DND-41 (cell line): ENCODE data around the gene COX18.

Experiments
- ATAC-seq: fragments of 200-7000 bp; cut with Tn5 transposase; 3 replicates; pipeline ENCODE4 v1.9.1; 2021; ENCODE audit warnings: low read depth; ENCODE audit not compliant: insufficient read depth
- DNase-seq: peaks from one replicate; pipeline ENCODE4 v3.0.0-alpha.2; 2020
- H2AFZ ChIP-seq: 2 replicates; pipeline ENCODE4 v1.6.0; 2012; ENCODE audit warnings: low read depth, low read length
- H3K27ac ChIP-seq: 2 replicates; pipeline ENCODE4 v1.5.1; 2012; ENCODE audit warnings: low read length, inconsistent platforms
- H3K27me3 ChIP-seq: fragments of 200-600 bp; sonication (generic); 2 replicates; pipeline ENCODE4 v1.6.0; 2012; ENCODE audit warnings: low read length, mild to moderate bottlenecking, inconsistent platforms; ENCODE audit not compliant: insufficient read depth, poor library complexity
- H3K36me3 ChIP-seq: 2 replicates; pipeline ENCODE4 v1.5.1; 2012; ENCODE audit warnings: low read length, inconsistent platforms; ENCODE audit not compliant: insufficient read depth
- H3K4me1 ChIP-seq: 2 replicates; pipeline ENCODE4 v1.5.1; 2012; ENCODE audit warnings: mild to moderate bottlenecking, low read length; ENCODE audit not compliant: insufficient read depth
- H3K4me2 ChIP-seq: 2 replicates; pipeline ENCODE4 v1.6.0; 2012; ENCODE audit warnings: mild to moderate bottlenecking, moderate library complexity, low read length, inconsistent platforms; ENCODE audit not compliant: insufficient read depth
- H3K4me3 ChIP-seq, 2 experiments: fragments of 200-600 bp in 1 of 2; shearing (Covaris generic) in 1 of 2; 2 replicates each; pipeline ENCODE4 v1.5.1; 2012 to 2016; ENCODE audit warnings: inconsistent platforms in 2 of 2, low read length in 2 of 2, mild to moderate bottlenecking in 2 of 2, low read depth in 1 of 2, moderate library complexity in 1 of 2
- H3K79me2 ChIP-seq: 2 replicates; pipeline ENCODE4 v1.6.0; 2012; ENCODE audit warnings: low read length, inconsistent platforms; ENCODE audit not compliant: insufficient read depth
- H3K9ac ChIP-seq: 2 replicates; pipeline ENCODE4 v1.6.0; 2012; ENCODE audit warnings: low read depth, mild to moderate bottlenecking, inconsistent platforms, low read length, moderate library complexity
- H3K9me3 ChIP-seq: 2 replicates; pipeline ENCODE4 v1.5.1; 2012; ENCODE audit warnings: low read length, moderate library complexity, mild to moderate bottlenecking, inconsistent platforms; ENCODE audit not compliant: insufficient read depth, severe bottlenecking
- H4K20me1 ChIP-seq: 2 replicates; pipeline ENCODE4 v1.6.0; 2012; ENCODE audit warnings: low read length; ENCODE audit not compliant: insufficient read depth
- EZH2 ChIP-seq: IDR thresholded peaks from 3 replicates; pipeline ENCODE4 v1.6.1; 2012; ENCODE audit warnings: borderline replicate concordance, low read depth, mild to moderate bottlenecking, moderate library complexity, low read length, inconsistent platforms; ENCODE audit not compliant: severe bottlenecking
- TF ChIP-seq, protein P1 (sequence below): IDR thresholded peaks from 2 replicates; pipeline ENCODE4 v1.5.1; 2012; ENCODE audit warnings: borderline replicate concordance, low read length, moderate library complexity, mild to moderate bottlenecking; ENCODE audit not compliant: poor library complexity, severe bottlenecking; ENCODE audit errors: extremely low read depth

The COX18 gene

DNA sequence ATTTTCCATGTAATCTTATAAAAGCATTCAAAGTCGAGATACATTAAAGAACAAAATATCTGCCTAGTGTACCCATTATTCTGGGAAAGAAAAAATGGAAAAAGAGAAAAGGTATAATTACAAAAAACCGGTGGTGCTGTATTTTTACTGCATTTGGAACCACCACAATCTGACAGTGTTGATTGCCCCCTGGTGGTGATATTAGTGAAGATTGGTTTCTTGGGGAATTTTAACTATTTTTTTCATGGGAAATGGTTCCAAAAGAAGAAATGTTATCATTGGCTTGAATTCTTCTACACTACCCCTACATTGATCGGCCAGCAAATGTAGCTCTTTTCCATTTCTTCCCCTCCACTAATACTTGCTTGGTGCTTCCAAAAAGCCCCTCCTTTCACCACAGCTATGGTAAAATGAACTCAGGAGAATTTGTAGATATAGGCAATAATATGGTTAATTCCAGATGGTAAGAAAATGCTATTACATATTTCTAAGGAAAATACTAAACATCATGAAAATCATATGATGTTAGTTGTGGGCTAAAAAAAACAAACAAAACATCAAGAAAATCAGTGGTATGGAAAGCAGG is 50.0 kb downstream of the COX18 start:
- Histone ChIP-seq H3K79me2 (no peaks in the 10 kb centered on the region), H3K4me1 (no peaks in the 10 kb centered on the region), H4K20me1 (no peaks in the 10 kb centered on the region), H3K4me3 (no peak overlapping the region), H3K27ac (no peak overlapping the region), H3K27me3 (no peaks in the 10 kb centered on the region), H3K36me3 (no peaks in the 10 kb centered on the region), H3K9me3 (no peaks in the 10 kb centered on the region), H3K4me2 (no peak overlapping the region), H3K9ac (no peak overlapping the region), H2AFZ (no peak overlapping the region)
- TF ChIP-seq, protein P1, sequence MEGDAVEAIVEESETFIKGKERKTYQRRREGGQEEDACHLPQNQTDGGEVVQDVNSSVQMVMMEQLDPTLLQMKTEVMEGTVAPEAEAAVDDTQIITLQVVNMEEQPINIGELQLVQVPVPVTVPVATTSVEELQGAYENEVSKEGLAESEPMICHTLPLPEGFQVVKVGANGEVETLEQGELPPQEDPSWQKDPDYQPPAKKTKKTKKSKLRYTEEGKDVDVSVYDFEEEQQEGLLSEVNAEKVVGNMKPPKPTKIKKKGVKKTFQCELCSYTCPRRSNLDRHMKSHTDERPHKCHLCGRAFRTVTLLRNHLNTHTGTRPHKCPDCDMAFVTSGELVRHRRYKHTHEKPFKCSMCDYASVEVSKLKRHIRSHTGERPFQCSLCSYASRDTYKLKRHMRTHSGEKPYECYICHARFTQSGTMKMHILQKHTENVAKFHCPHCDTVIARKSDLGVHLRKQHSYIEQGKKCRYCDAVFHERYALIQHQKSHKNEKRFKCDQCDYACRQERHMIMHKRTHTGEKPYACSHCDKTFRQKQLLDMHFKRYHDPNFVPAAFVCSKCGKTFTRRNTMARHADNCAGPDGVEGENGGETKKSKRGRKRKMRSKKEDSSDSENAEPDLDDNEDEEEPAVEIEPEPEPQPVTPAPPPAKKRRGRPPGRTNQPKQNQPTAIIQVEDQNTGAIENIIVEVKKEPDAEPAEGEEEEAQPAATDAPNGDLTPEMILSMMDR = peak; percentile 72
- TF ChIP-seq EZH2 = no peak
- ATAC-seq (0 out of 3 replicates have a peak, but pooled peaks have one; percentile 40), DNase-seq (peak; percentile 23)

DNA sequence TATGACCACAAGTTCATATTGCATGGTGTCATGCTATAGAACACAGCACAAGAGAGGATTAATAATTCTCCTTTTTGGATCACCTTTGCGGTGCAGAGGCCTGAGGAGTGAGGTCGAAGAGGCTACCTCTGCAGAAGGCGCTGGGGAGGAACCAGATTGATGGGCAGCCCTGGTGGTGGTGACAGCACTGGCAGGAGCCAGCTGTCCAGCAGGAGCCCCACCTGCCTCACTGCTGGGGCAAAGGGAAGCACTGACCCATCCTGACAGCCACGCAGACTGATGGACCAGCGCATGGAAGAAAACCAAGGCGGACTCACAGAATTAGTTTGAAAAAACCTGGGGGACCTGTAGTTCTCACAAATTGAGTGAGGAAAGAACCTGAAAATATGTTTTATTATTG is 50.9 kb downstream of the COX18 start:
- Histone ChIP-seq H3K79me2 (no peaks in the 10 kb centered on the region), H3K4me1 (no peaks in the 10 kb centered on the region), H2AFZ (no peak overlapping the region), H3K4me2 (no peak overlapping the region), H3K9ac (no peak overlapping the region), H3K27ac (no peak overlapping the region), H4K20me1 (no peaks in the 10 kb centered on the region), H3K9me3 (no peaks in the 10 kb centered on the region), H3K27me3 (no peaks in the 10 kb centered on the region), H3K4me3 (no peak overlapping the region), H3K36me3 (no peaks in the 10 kb centered on the region)
- DNase-seq (no peak), ATAC-seq (no peak)
- TF ChIP-seq, protein P1 = no peak
- TF ChIP-seq EZH2 = no peak

DNA sequence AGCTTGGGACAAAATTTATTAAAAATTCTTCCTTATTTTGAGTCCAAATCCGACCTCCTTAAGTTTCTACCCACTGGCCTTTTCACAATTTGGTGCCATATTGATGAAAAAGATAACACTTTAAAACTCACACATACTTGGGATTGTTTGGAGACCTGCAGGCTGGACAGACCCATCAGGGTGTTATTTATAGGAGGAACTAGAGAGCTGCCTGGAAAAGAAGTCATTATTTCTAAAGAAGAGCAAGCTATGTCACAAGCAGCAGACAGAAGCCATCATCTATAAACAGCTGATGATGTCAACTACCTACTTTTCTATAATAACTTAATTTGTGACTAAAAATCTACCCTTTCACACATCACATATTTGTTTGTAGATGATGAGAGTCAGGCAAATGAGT is 56.2 kb downstream of the COX18 start:
- no peaks in the 10 kb centered on the region for H3K4me1 ChIP-seq
- ATAC-seq (no peak), DNase-seq (no peak)
- no peaks in the 10 kb centered on the region for H3K79me2 ChIP-seq
- no peaks in the 10 kb centered on the region for H4K20me1 ChIP-seq
- H3K9ac ChIP-seq = no peak overlapping the region
- H3K4me2 ChIP-seq = no peak overlapping the region
- no peaks in the 10 kb centered on the region for H3K36me3 ChIP-seq
- H3K4me3 ChIP-seq = no peak overlapping the region
- no peak for TF ChIP-seq EZH2
- TF ChIP-seq, protein P1 = no peak
- peaks cover 21% of the 10 kb centered on the region for H3K9me3 ChIP-seq
- H2AFZ ChIP-seq = no peak overlapping the region
- no peaks in the 10 kb centered on the region for H3K27me3 ChIP-seq
- no peak overlapping the region for H3K27ac ChIP-seq

DNA sequence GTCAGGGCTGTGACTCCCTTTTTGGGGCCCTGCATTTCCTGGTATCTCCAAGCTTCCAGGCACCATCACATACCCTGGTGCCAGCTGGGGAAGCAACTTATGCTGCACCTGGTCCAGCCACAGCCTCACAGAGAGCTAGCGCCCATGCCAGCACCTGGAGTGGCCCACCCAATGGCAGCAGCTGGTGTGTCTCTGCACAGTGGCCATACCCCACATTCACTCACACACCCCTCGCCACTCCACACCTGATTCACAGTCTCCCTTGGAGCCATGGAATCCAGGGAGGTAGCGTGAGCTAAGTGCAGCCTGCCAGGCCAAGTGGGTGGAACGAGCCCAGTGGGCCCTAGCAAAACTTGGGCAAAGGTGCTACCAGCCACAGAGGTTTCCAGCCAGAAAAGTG is 56.8 kb downstream of the COX18 start:
- Histone ChIP-seq H3K9ac (no peak overlapping the region), H3K27ac (no peak overlapping the region), H3K79me2 (no peaks in the 10 kb centered on the region), H3K4me1 (no peaks in the 10 kb centered on the region), H3K9me3 (peaks cover 21% of the 10 kb centered on the region), H3K4me3 (no peak overlapping the region), H2AFZ (no peak overlapping the region), H3K36me3 (no peaks in the 10 kb centered on the region), H3K27me3 (no peaks in the 10 kb centered on the region), H3K4me2 (no peak overlapping the region), H4K20me1 (no peaks in the 10 kb centered on the region)
- ATAC-seq = no peak
- DNase-seq = no peak
- TF ChIP-seq EZH2 = no peak
- TF ChIP-seq, protein P1 = no peak
